ENCODE measurements around the gene KRT37.

DNA sequence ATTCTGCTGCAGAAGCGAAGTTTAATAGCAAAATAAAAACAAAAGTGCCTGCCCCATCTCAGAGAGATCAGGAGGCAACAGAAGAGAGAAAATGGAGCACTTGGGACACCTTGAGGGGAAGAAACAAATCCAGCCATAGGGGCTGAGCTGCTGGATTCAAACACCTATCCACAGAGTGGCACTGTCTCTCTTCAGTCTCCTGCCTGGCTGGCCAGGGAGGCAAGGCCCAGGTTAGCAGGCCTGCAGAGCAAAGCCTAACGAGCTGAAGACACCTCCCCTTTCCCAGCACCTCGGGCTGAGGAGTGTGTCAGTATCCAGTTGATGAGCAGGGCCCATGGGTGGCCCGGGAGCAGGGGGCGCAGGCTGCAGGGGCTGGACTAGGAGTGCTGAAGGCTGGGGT lies 18.2 kb downstream of the KRT37 start:
- TF ChIP-seq, protein P1, sequence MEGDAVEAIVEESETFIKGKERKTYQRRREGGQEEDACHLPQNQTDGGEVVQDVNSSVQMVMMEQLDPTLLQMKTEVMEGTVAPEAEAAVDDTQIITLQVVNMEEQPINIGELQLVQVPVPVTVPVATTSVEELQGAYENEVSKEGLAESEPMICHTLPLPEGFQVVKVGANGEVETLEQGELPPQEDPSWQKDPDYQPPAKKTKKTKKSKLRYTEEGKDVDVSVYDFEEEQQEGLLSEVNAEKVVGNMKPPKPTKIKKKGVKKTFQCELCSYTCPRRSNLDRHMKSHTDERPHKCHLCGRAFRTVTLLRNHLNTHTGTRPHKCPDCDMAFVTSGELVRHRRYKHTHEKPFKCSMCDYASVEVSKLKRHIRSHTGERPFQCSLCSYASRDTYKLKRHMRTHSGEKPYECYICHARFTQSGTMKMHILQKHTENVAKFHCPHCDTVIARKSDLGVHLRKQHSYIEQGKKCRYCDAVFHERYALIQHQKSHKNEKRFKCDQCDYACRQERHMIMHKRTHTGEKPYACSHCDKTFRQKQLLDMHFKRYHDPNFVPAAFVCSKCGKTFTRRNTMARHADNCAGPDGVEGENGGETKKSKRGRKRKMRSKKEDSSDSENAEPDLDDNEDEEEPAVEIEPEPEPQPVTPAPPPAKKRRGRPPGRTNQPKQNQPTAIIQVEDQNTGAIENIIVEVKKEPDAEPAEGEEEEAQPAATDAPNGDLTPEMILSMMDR (IDR thresholded peaks at IDR 0.05) = no peak
- TF ChIP-seq POLR2A (IDR thresholded peaks at IDR 0.05) (no peak), POLR2AphosphoS5 (IDR thresholded peaks at IDR 0.05) (no peak)
